Measurements from ENCODE around the gene SNRNP48. TPM values are rescaled to one million over a fixed set of nuclear protein-coding genes. Genes with fewer than 3 reads are reported as not detected.

The SNRNP48 gene
- total RNA-seq, 1 donor = 16.4 TPM

DNA sequence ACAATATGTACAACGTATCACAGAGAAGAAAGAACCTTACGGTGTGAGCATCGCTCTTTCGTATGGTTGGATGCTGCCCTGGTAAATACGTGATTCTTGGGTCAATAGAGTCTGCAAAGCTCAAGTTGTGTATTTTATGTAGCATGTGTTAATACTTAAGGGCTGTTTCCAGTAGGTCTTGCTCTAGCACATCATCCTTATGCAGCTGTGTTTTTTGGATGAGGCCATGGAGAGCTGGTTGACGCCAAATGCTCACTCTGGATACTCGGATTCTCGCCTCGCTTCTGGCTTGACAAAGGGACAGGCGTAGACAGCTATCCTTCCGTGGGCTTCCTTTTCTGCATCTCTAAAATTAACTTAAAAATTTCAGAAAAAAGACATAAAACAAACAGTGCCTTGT, 38.9 kb downstream of the SNRNP48 start:
- TF ChIP-seq, protein P1, sequence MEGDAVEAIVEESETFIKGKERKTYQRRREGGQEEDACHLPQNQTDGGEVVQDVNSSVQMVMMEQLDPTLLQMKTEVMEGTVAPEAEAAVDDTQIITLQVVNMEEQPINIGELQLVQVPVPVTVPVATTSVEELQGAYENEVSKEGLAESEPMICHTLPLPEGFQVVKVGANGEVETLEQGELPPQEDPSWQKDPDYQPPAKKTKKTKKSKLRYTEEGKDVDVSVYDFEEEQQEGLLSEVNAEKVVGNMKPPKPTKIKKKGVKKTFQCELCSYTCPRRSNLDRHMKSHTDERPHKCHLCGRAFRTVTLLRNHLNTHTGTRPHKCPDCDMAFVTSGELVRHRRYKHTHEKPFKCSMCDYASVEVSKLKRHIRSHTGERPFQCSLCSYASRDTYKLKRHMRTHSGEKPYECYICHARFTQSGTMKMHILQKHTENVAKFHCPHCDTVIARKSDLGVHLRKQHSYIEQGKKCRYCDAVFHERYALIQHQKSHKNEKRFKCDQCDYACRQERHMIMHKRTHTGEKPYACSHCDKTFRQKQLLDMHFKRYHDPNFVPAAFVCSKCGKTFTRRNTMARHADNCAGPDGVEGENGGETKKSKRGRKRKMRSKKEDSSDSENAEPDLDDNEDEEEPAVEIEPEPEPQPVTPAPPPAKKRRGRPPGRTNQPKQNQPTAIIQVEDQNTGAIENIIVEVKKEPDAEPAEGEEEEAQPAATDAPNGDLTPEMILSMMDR (IDR thresholded peaks at IDR 0.05; ENCODE audit: insufficient read depth, low read depth, low read length) = no peak
- DNase-seq (ENCODE audit: low read depth) = no peak

DNA sequence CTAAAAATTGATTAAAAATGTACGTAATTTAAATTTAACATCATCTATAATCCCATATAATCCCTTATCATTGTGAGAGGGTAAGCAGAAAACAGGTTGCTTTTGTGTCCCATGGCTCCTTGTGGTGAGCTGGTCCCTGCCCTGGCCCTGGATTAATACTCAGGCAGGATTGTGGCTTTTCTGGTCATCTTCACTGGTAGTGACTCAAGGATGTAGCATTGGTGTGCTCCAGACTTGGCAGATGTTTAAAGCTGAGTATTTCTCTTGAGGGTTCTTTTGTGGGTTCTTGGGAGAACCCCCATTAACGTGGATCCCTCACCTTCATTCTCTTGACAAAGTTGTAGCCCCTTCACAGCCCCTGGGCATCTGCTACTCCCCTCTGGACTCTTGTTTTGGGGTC, 39.3 kb downstream of the SNRNP48 start:
- TF ChIP-seq, protein P1 (IDR thresholded peaks at IDR 0.05; ENCODE audit: insufficient read depth, low read depth, low read length) = no peak
- no peak overlapping the region for H3K4me3 ChIP-seq (ENCODE audit: low read depth, low read length)

More for the DNA sequence above, 38.9 kb downstream of the SNRNP48 start:
- H3K4me3 ChIP-seq (ENCODE audit: low read depth, low read length) = no peak overlapping the region

DNA sequence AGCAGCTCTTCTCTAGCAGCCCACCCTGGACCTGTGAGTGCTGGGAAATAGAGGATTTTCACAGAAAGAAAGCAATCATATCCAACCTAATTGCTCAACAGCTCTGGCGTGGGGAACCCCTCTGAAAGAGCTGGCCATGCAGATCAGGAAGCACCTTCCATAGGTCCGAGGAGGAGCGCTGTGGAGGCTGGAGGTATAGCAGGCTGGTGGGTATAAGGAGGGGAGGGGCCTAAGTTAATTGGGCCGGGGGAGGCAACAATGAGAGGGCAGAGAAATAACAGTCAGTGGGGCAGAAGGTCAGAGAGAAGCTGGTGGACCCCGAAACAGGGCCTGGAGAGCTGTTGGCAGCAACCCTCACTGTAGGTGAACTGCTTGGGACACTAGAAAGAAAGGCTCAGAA, 40.8 kb downstream of the SNRNP48 start:
- TF ChIP-seq, protein P1 (IDR thresholded peaks at IDR 0.05; ENCODE audit: insufficient read depth, low read depth, low read length) = no peak
- H3K4me3 ChIP-seq (ENCODE audit: low read depth, low read length) = no peak overlapping the region
- no peak for DNase-seq (ENCODE audit: low read depth)

More for the DNA sequence above, 39.3 kb downstream of the SNRNP48 start:
- DNase-seq (ENCODE audit: low read depth) = no peak

DNA sequence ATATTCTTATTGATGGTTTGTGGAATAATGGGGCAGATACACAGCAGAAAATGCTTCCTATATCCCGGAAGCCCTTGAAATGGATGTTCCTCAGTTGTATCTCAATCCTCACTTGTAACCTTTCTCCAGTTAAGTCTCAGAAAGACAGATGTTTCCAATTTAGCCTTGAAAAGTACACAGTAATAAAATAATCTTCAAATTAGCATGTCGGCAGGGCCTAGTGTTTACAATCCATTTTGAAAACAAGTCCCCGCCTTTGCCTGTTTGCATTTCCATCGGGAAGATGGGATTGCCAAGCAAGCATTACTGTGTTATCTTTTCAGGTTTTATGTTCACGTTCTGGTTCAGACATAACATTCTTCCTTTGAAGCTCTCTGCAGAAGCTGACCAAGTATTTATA, 41.5 kb downstream of the SNRNP48 start:
- TF ChIP-seq, protein P1 (IDR thresholded peaks at IDR 0.05; ENCODE audit: insufficient read depth, low read depth, low read length) = no peak
- peak; percentile 84 for DNase-seq (ENCODE audit: low read depth)
- H3K4me3 ChIP-seq (ENCODE audit: low read depth, low read length) = no peak overlapping the region

DNA sequence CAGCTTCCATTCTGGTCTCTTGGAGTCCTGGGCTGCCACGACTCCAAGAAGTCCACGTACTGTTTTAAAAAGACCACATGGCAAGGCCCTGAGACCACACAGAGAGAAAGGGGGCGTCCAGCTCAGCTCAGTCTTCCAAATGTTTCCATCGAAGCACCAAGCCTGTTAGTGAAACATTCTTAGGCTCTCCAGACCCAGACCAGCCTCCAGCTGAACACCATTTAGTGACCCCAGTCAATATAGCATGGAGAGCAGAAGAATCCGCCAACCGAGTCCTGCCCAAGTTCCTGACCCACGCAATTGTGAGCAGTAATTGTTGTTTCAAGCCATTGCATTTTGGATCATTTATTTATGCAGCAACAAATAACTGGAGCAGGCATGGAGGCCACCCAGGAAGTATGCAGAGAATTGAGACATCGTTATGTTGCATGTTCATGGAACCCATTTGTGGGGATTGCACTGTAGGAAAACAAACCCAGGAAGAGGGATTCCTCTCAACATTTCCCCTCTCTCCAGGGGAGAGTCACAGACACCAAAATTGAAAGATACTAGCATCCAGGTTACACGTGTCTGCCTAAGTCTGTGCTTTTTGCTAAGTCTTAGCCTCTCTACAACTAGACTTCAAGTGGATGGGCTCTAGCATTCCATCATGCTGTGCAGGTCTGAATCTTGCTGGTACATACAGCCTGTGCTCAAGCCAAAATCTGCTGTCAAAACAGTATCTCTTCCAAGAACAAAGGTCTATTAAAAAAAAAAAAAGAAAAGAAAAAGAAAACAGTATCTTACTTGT, 42.7 kb downstream of the SNRNP48 start:
- DNase-seq (ENCODE audit: low read depth) = no peak
- no peak overlapping the region for H3K4me3 ChIP-seq (ENCODE audit: low read depth, low read length)
- TF ChIP-seq, protein P1 (IDR thresholded peaks at IDR 0.05; ENCODE audit: insufficient read depth, low read depth, low read length) = no peak

DNA sequence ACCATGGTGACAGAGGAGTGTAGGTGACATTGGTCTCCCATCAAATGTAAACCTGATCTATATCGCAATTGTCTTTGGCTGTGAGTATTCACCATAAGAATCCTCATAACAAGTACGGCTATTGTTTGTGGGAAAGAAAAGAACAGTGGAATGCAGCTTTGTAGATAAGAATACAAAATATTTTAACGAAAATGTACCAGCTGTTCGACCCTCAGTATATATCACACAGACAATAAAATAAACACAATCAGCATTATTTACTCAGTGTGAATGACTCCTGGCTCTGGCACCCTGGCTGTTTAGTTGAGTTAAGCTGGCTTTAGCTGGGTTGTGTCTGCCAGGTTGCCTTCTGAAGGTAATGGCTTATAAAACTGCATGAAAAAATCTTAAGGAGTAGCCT, 43.4 kb downstream of the SNRNP48 start:
- TF ChIP-seq, protein P1 (IDR thresholded peaks at IDR 0.05; ENCODE audit: insufficient read depth, low read depth, low read length) = no peak
- H3K4me3 ChIP-seq (ENCODE audit: low read depth, low read length) = no peak overlapping the region
- DNase-seq (ENCODE audit: low read depth) = no peak

All from fibroblast of villous mesenchyme (primary cell).